NCI-H2196 (cell line): Measurements from ENCODE around the gene SRGAP1.

Experiments
- DNase-seq: peaks from one replicate; lab custom pipeline; 2025; ENCODE audit not compliant: unreplicated experiment; lab: John Stamatoyannopoulos, UW

SRGAP1 gene

DNA sequence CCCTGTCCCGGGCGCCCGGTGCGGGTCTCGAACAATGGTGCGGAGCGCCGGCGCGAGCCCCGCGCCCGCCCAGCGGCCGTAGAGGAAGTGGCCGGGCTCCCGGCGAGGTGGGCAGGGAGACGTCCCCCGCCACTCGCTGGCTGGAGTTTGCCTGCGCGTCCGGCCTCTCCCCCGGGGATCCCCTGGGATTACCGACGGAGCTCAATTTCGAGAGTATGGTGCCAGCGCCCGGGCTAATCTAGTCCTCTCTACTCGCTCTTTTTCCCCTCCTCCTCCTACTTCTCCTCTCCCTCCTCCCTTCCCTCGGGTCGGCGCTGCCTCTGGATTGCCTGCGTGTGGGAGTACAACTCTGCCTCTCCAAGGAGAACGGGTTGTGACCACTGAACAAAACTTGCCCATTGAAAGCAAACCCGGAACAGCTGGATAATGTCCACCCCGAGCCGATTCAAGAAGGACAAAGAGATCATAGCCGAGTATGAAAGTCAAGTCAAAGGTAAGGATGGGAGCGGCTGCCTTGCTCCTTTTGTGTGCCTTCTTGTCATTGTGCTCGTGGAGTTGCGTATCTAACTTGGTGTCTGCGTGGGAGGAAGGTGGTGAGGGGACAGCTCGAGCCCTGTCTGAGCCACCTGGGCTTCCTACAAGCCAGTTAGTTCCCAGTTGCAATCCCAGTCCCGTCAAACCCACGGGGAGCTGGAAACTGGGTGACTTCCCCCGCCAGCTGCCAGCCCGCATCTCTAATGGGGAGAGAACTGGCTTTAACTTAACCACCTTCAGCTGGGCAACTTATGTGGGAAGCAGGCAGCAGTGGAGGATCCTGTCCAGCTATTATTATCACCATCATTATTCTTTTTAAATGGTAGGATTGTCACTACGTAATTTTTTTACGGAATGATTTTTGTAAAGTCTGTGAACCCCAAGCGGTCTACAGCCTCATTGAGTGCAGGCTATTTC, at the start of gene SRGAP1:
Gene SRGAP1 (plus strand): TSS at position 310 of the 951 bp plus-strand sequence. CDS start 117 bp downstream, at position 427.
- DNase-seq = peak; percentile 44

DNA sequence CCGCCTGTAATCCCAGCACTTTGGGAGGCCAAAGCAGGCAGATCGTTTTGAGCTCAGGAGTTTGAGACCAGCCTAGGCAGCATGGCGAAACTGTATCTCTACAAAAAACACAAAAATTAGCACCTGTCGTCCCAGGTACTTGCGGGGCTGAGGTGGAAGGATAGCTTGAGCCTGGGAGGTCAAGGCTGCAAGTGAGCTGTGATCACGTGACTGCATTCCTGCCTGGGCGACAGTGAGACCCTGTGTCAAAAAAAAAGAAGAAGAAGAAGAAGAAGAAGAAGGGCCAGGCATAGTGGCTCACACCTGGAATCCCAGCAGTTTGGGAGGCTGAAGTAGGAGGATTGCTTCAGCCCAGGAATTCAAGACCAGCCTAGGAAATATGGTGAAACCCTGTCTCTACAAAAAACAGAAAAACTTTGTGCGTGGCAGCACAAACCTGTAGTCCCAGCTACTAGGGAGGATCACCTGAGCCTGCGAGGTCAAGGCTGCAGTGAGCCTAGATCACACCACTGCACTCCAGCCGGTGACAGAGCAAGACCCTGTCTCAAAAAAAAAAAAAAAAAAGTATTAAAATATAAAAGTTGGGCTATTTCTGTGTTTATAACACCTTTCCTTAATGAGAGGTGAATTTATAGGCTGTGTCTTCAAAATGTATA, 49.3 kb upstream of the SRGAP1 start:
- no peak for DNase-seq

GRCh38 chr12:63795944-63796343, 48.6 kb upstream of the SRGAP1 start:
- no peak for DNase-seq

- DNase-seq = peak; percentile 57
Measured at GRCh38 chr12:63802012-63802608, 42.4 kb upstream of the SRGAP1 start.

DNA sequence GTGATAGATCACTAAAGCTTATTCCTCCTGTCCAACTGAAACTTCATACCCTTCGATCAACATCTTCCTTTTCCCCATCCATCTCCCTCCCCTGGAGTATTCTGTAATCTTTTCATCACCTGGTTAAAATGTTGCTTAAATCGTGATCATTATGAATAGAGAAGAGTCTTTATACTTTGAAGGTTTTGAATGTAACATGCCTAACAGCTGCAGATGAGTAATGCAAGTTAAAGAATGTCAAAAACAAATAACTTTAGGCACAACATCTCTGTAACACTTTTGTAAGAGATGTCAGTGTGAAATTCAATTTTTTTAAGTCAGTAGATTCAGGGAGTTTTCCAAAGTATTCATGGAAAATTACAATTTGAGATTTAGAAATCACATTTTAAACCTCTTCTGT, 39.8 kb upstream of the SRGAP1 start:
- DNase-seq = no peak

DNA sequence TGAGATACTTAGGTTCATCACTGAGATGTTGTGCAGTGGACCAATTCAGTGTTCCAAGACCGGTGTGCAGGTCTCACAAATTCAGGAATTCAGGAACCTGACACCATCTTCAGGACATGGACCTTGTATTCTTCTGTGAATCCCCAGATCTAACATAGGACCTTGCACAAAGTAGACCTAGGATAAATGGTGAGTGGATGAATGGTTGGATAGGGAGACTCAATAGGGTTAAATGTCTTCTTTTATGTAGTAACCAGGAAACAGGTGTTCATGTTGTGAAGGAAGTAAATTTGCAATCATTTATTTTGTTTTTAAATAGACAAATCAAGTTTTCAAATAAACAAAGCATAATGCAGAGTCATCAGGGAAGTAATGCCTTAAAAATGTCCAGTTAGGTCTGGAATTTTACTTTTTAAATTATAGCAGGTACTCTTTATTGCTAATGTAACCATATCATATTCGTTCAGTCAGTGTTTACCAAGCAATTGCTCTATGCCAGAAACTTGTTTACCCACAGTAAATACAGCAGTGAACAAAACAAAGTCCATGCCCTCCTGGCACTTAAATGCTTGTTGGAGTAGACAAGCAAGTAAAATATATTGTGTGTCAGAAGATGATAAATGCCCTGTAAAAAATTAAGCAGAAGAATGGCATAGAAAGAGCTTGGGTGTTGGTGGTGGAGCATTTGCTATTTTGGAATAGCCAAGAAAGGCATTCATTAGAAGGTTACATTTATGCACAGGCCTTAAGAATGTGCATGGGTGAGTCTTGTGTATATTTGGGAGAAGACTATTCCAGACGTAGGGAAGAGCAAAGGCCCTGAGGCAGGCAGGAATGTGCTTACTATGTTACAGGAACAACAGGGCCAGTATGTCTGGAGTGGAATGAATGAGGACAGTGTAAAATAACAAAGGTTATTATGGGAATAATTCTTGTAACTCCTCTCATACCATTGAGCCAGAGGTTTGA, 38.5 kb upstream of the SRGAP1 start:
- peak; percentile 85 for DNase-seq

GRCh38 chr12:63808631-63809030, 35.9 kb upstream of the SRGAP1 start:
- DNase-seq = no peak

GRCh38 chr12:63809566-63809965, 34.9 kb upstream of the SRGAP1 start:
- no peak for DNase-seq

DNA sequence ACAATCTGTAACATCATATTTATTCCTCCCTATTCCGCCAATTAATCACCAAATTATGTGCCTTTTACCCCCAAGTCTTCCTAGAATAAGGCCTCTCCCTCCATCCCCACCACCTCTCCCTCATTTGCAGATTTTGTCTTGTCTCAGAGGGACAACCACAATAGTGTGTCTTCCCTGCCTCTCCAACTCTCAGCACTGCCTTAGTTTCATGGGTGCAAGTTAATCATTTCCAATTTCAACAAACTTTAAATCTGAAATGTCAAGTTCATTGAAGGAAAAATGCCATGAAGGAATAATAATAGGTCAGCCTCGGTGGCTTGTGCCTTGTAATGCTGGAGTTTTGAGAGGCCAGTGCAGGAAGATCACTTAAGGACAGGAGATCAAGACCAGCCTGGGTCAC, 33.2 kb upstream of the SRGAP1 start:
- DNase-seq = no peak

DNA sequence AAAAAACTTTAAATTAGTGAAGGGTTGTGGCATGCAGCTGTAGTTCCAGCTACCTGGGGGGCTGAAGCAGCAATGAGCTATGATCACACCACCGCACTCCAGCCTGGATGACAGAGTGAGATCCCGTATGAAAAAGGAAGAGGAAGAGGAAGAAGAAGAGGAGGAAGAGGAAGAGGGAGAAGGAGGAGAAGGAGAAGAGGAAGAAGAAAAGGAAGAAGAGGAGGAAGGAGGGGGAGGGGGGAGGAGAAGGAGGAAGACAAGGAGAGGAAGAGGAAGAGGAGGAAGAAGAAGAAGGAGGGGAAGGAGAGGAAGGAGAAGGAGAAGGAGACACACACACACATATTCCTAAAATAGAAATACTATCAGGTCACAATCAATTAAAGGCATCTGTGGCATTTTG, 32.7 kb upstream of the SRGAP1 start:
- no peak for DNase-seq

DNA sequence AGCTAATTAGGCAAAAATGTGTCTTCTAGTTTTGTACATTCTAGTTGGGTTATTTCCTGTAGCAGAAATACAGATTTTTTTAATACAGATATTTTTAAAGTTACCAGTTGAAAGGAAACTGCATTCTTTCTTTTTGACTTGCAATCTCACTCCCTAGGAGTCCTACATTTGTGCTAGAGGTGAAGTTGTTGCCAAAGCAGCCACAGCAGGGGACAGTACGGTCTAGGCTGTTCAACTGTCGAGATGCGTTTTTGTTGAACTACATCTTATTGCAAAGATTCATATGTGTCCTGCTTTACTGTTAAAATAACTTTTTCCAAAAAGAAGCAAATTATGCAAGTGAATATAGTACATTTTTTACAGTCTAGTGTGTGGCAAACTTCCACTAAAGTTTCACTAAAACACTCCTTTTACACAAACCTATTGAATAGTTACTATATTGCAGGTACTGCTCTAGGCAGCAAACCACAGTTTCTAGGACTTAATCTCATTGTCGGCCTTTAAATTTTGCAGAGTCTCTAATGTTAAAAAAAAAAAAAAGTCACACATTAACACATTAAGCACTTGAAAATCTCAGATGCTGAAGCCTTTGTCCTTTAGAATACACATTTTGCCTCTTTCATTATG, 30.2 kb upstream of the SRGAP1 start:
- no peak for DNase-seq

GRCh38 chr12:63815482-63815852, 29.0 kb upstream of the SRGAP1 start:
- DNase-seq = no peak

GRCh38 chr12:63816031-63816430, 28.5 kb upstream of the SRGAP1 start:
- DNase-seq = no peak

GRCh38 chr12:63820427-63820826, 24.1 kb upstream of the SRGAP1 start:
- no peak for DNase-seq

GRCh38 chr12:63821781-63822251, 22.7 kb upstream of the SRGAP1 start:
- no peak for DNase-seq

DNA sequence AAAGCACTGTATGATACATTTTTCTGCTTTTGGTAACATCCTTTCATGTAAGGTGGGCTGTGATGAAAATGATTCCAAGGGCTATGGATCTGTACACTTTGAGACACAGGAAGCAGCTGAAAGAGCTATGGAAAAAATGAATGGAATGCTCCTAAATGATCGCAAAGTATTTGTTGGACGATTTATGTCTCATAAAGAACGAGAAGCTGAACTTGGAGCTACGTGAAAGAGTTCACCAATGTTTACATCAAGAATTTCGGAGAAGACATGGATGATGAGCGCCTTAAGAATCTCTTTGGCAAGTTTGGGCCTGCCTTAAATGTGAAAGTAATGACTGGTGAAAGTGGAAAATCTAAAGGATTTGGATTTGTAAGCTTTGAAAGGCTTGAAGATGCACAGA, 22.1 kb upstream of the SRGAP1 start:
- DNase-seq = no peak

- no peak for DNase-seq
Measured at GRCh38 chr12:63823040-63823439, 21.5 kb upstream of the SRGAP1 start.

- peak; percentile 47 for DNase-seq
Measured at GRCh38 chr12:63826006-63826585, 18.4 kb upstream of the SRGAP1 start.

- DNase-seq = no peak
Measured at GRCh38 chr12:63828867-63829266, 15.6 kb upstream of the SRGAP1 start.

DNA sequence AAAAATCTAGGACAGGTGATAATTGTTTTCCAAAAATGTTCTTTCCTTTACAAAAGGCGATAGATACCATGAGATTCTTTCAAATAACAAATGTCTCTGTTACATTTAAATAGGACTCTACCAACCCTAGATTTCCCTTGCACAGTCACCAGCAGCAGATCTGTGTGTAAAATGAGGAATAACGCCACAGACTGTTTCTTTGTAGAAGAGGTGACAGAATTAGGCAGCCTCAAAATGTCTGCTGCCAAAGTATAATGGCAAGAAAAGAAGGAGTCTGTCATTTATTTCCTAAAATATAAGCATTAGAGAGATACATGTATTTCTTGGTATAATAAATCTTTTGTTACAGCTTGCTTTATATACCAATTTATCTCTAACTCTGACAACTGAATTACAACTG, 8.5 kb upstream of the SRGAP1 start:
- no peak for DNase-seq
